ENCODE measurements around the gene CDK14.
A peak's percentile ranks its signal among the peaks of the same experiment; 100 is the strongest.

The CDK14 gene

DNA sequence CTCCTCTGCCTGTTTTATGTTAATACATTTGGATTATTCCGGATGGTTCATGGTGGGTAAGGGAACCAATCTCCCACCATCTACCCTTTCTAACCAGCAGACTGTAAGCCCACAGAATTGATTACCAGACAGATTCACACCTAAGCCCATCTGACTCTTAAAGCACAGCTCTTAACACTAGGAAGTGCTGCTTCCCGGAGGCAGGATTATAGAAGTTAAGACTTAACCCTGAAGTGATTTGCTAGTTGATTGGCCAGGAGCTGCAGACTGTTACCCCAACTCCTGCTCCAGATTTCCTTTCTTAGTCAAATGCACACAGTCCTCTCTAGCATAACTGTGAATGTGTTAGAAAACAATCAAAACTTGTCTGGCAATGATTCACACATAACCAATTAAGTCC lies 221.7 kb downstream of the CDK14 start:
- no peak for DNase-seq

DNA sequence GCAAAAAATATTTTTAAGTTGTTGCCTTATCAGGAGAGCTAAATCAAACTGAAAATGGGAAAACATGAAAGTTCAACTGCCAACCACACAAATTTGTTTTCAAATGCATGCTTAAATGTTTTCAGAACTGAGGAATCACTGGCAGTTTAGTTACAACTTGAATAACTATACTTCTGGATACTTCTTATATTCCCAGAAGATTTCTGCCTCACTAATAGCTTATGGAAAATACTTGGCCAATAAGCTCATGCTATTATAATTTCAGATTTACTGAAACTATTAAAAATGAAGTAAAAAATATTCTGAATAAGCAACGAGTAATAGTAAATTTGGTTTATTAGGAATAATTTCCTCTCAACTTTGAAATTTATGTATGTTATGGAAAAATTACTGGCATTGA lies 222.2 kb downstream of the CDK14 start:
- DNase-seq, result no peak

DNA sequence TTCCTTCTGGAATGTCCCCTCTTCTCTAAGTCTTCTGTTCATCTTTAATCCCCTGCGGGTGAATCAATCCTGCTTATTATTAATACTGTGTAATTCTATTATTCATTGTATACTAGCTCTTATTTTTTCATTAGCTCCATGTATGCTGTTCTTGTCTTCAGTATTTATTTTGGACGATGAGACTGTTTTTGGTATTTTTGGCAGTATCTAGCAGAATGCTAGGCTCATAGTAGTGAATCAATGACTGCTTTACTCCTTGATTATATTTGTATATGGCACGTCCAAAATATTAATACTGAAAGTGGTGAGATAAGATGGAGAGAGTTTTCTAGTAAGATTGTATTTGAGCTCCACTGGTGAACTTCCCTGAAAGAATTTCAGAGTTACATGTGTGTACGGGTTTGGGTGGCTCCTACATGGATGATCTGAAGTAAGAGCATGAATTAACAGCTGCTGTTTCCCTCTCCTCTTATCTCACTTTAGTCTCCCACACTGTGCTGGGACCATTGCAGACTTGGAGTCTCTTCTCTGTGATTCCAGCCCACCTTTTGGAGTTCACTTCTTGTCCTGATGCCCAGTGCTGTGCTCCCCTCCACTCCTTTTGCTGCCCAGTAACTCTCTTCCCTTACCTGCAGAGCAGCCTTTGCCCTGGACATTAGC lies 226.0 kb downstream of the CDK14 start:
- no peak for DNase-seq

DNA sequence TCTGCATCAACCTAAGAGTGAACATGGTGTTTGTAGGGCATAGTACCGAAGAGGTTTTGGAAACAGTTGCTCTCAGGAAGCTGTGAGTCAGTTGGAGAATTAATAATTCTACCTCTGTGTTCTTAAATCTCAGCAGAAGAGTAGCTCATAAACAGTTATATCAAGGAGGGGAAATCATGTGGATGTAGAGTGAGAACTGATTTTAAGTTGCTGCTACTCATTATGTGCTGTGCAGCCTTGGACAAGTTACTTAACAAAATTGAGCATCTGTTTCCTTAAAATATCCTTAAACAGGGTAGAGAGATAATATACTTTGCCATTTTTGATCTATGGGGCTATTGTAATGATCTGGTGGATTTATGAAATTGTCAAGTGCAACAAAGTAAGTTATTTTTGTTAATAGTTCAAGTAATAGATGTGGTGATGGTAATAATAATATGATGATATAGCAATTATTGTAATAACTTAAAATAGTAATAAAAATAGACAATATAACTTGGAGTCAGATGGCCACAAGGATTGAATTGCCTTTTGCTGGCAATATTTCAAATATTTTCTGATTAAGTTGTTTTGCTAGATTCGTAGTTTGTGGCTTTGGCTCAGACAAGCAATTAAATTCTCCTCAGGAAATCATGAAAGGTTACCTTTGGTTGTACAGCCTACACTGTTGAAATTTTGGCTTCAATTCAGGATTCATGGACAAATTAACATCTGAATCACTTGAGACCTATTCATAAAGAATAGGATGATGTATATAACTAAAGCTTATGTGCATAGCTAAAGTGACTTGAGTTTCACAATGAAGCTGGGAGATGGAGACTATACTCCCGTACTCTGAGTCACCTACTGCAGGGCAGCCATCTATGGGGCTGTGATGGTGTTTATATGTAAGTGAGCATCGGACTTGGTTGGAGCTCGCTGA lies 228.5 kb downstream of the CDK14 start:
- DNase-seq, result no peak

DNA sequence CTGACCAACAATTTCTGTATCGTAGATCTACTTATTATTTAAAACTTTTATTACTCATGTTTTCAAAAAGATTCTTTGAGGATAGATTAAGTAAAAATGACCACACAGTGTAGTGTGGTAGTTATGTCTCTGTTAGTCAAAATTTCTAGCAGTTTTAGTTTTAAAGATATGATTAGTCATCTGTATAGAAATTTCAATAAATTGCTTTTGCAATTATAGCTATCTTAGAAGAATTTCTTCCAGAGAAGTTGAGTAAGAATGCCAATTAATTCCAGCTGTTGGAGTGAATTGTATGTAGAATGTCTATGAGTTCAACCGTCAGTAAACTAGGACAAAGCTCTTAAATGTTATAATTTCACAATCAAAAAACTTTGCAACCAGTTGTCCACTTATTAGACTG lies 229.7 kb downstream of the CDK14 start:
- no peak for DNase-seq

DNA sequence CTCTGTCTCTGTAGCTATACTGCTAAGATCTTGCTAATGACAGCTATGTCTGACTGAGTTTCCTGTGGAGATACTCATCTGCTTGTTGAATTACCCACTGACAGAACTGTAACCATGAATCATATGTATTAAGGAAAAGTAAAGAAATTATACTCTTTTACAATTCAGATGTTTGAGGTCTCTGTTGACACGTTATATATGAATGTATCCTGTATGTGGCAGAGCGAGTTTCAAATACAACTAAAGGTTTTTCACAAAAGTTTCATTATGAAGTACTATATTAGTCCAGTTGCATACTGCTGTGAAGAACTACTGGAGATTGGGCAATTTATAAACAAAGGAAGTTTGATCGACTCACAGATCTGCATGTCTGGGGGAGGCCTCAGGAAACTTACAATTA lies 232.5 kb downstream of the CDK14 start:
- no peak for DNase-seq

DNA sequence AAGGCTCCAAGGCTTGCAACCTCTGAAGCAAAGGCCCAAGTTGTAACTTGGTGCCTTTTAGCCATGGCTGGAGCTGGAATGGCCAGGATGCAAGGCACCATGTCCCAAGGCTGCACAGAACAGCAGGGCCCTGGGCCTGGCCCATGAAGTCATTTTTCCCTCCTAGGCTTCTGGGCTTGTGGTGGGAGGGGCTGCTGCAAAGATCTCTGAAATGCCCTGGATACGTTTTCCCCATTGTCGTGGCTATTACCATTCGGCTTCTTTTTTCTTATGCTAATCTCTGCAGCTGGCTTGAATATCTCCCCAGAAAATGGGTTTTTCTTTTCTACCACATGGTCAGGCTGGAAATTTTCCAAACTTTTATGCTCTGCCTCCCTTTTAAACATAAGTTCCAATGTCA lies 234.2 kb downstream of the CDK14 start:
- DNase-seq, result no peak

DNA sequence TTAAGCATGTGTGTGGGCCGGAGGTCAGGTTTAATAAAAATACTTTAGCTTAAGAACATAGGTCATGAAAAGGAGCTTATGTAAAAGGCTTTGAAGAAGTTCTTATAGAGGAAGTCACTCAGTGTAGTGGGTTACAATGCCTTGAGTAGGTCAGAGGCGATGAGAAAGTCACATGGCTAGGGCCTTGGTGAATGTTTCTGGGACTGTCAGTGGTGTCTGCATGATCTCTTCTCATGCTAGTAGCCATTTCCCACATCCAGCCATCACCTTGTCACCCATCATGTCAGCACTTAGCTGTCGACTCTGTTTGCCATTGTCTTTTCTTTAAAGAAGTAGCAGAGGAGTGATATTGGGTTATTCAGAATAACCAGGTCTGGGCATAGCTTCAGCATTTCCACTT lies 236.6 kb downstream of the CDK14 start:
- no peak for DNase-seq

DNA sequence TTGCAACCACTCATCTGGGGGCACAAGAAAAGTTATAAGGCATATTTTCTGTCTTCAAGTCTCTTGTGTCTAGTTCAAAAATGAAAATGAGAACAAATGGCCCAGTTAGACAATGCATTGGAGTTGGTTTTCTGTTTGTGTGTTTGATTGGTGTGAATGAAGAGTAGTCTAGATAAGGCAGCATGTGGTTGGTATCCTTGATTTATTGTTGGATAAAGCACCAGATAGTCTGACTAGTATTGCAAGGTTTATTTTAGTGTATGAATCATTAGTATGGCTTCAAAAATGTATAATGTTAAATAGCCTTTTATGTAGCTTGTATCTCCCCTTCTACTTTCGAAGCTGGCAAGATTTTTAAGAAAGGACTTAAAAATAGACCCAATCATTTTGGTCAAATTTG lies 237.3 kb downstream of the CDK14 start:
- no peak for DNase-seq

DNA sequence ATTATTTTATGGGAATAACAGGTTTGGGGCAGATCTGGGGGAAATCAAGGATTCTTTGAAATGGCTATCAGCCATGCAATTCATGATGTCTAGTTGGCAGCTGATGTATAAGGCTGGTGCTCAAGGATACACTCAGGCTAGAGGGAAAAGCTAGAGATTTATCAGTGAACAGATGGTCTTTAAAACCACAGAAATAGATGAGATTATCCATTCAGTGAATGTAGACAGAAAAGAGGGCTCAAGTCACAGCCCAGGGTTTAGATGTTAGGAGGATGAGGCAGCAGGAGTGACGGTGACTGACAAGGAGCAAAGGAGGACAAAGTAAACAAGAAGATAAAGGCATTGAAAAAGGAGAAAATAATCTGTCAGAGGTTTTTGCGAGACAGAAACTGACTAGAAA lies 238.7 kb downstream of the CDK14 start:
- no peak for DNase-seq

DNA sequence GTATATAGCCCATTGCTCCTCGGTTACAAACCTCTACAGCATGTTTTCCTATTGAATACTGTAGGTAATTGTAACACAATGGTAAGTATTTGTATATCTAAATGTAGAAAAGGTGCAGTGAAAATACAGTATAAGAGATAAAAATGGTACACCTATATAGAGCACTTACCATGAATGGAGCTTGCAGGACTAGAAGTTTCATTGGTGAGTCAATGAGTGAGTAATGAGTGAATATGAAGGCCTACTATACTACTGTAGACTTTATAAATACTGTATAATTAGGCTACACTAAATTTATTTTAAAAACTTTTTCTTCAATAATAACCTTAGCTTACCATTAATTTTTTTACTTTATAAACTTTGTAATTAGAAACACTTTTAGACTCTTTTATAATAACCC lies 239.7 kb downstream of the CDK14 start:
- no peak for DNase-seq

DNA sequence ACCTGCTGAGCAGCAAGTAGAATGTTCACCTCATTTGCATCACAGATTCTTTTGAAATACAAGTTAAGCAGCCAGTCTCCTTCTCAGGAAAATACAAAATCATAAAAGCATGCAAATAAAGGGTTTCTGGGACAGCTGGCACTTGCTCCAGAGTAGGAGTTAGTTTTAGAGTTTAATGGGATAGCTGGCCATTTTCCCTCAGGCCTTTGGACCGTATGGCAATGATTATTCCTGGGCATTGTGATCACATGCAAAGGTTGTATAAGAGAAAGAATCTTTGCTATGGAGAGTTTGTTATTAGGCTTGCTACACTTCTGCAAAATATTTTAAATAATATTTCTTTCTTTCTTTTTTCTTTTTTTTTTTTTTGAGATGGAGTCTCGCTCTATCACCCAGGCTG lies 240.8 kb downstream of the CDK14 start:
- DNase-seq, result no peak

DNA sequence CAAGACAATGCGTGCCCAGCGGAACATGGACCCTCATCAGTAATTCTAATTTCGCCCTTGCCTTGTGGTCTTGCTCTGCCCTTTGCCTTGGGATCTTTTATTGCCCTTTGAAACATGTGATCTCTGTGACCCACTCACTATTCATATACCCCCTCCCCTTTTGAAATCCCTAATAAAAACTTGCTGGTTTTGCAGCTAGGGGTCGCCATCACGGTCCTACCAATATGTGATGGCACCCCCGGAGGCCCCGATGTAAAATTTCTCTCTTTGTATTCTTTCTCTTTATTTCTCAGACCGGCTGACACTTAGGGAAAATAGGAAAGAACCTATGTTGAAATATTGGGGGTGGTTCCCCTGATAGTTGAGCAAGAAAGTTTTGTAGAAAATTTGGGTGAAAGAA lies 242.7 kb downstream of the CDK14 start:
- DNase-seq, result no peak

DNA sequence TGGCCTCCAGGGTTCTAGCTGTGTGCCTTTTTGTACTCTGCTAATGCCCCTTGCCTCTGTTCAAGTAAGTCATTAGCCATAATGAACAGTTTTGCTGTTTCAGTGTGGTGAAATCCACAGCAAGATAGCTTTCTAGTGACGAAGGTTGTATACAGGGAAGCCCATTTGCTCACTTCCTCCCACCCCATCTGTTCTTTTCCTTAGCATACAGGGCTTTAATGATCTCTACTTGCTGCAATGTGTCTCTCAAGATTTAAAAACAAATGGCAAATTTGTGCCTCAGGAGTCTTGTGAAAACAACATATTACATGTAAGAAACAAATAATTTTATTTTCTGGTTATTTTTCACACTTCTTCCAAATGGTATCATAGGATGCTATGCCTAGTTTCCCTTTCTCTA lies 243.2 kb downstream of the CDK14 start:
- DNase-seq, result no peak

DNA sequence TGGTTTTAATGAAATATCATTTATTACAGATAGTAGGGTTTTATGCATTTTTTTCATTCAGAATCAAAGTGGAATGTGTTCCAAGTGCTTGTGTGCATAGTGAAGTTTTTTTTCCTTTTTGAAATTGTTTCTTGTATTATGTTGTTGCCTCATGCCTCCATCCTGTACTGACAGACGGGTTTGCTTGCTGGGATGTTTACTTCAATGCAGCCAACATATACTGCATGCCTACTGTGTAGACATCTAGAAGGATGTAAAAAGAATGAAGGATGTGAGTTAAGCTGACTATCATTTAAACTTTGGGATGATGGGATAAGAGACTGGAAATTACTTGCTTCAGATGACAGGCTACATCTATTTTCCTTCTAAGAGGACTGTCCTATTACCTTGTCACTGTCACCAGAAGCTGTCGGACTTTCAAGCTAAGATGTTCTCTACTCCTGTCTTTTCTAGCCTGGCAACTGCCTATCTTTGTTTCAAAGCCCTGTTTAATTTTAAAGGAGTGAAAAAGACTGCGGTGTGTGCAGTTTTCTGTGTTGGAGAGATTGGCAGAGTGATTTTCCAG lies 243.7 kb downstream of the CDK14 start:
- DNase-seq, result no peak

DNA sequence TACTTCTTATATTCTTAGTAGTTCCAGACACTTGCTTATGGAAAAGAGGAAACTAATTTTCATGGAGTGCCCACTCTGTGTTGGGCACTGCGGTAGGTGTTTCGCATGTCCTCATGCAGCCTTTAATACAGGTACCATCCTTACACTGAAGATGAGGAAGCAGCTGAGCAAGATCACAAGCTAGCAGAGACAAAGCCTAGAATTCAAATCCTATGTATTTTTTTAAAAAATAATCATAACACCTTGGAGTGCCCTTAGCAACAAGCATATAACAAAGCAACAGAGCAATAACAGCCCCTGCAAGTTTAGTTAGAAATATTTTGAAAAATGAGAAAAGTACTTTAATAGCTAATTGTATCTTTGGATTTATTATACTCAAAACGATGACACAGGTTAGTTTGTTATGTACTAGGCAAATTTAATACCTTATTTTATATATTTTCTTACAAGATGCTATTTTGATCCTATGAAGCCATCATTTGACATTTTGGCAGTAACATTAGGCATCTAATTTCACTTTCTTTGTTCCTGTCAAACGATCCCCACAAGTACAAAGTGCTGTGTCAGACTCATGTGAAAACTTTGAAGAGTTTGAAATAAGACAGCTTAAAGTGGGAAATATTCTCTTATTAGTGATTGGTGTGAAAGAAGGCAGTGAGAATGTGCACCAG lies 245.8 kb downstream of the CDK14 start:
- no peak for DNase-seq

DNA sequence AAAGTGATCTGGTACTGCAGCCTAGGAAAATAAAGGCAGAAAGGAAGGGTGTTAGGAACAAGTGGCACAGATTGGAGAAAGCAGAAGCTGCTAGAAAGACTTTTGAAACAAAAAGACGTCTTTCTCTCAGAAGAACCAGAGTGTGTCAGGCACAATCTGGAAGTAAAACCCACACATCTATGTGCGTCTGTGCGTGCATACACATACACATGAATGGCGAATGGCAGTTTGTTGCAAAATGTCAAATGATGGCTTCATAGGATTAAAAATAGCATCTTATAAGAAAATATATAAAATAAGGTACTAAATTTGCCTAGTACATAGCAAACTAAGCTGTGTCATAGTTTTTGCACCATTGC lies 246.3 kb downstream of the CDK14 start:
- no peak for DNase-seq

DNA sequence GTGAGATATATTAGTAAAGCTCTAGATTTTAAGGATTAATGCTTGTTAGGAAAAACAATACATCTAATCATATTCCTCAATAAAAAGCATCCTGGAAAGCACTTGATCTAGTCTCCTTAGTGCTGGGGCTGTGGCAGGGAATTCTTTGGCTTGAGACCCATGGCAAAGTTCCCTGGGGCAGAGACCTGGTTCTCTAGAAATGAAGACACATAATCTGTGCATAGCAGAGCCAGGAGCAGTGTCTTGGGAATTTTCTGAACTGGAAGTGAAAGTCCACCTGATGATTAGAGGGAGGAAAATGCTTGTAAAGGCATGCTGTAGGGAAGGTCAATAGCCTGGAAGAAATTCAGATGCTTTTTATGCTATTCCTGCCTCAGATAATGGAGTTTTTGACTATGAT lies 247.4 kb downstream of the CDK14 start:
- no peak for DNase-seq

DNA sequence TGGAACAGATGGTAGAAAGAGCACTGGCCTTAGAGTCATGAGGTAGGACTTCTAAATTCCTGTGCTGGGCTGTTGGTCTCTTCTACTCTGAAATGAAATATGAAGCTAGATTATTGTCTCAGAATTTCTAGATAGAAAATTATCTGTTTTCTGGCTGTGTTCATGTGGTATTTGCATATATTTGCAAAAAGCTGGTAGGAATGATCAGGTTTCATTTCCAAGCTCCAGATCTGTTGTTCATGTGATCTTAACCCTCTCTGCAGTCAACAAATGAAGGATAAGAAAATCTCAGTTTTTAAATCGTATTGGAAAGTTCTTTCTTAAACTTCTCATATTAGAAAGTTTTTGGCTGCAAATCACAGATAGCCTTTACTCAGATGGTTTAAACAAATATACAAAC lies 248.3 kb downstream of the CDK14 start:
- no peak for DNase-seq

DNA sequence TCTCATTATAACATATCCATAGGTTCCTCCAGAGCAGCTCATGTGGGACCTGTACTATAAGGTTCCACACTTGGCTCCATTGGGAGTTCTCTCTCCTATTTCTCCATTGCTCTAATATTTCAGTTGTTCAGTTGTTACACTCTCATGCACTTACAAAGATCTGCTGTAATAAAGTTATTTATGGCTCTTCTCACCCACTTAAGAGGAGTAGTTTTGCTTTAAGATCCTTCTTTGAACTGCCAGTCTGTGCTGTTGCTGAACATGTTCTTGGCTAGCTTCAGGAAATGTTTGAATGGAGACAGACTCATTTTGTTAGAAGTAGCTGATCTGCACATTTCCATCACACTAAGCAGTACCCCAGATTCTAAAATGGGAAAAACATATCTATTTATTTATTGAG lies 250.1 kb downstream of the CDK14 start:
- no peak for DNase-seq

DNA sequence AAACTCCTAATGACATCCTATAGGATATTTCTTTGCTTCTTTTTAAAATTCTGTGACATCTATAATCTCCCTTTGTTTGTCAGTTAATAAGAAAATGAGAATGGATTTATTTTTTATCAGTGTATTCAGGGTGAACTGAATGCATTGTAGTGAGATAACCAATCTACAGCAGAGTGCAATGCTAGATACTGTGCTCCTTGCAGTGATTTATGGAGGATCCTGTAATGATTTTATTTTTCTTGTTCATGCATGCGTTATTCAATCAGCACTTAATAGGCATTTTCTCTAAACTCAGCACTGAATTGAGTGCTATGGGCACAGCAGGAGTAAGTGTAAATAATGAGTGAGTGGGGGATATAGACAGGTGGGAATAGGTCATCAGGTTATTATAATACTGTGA lies 253.9 kb downstream of the CDK14 start:
- DNase-seq, result no peak

DNA sequence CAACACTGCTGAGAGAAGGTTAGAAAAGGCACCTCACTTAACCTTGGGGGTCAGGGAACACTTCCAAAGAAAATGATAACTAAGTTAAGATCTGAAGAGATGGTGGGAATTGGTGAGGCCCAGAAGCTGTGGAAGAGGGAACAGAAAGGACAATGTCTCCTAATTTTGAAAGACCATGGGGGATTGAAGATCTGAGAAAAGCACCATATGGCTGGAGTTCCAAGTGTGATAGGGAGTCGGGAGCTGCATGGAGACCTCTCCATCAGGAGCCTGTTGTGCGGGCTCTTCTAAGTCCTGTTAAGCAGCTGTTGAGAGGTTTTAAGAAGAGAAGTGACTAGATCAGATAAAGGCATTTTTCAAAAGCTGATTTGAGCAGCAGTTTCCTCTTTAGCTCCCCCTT lies 254.3 kb downstream of the CDK14 start:
- DNase-seq, result peak; percentile 22

DNA sequence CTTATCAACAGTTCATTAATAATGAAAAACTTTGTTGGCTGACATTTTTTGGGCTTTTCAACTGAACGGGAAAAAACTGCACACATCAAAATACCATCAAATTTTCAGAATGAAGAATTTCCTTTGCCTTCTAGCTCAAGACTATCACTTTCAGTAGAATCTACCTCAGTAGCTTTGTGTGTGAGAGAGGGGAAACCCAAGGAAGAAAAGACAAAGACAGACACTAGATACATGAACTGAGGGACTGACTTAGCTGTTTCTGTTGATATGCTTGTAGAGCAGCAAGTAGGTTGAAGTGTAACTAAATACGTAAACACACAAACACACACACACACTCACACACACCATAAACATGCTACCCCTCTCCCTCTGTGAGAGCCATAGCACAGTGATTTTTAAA lies 257.1 kb downstream of the CDK14 start:
- no peak for DNase-seq
